SU-DHL-6 (cell line): Measurements from ENCODE around the gene GMDS.

ENCODE experiments used
- H2AFZ ChIP-seq: fragments of 200-600 bp; sonication (generic); 2 replicates; pipeline ENCODE4 v1.6.1; 2014; ENCODE audit warnings: low read depth, mild to moderate bottlenecking, moderate library complexity, mixed read lengths, antibody characterized with exemption, low read length; ENCODE audit not compliant: severe bottlenecking
- H3F3A ChIP-seq: fragments of 200-600 bp; shearing (Covaris generic); 2 replicates; pipeline ENCODE4 v1.6.0; 2016; ENCODE audit warnings: antibody characterized with exemption, mild to moderate bottlenecking; ENCODE audit not compliant: insufficient read depth
- H3K27ac ChIP-seq: fragments of 200-600 bp; sonication (generic); 2 replicates; pipeline ENCODE4 v1.5.1; 2016; ENCODE audit warnings: low read depth, mild to moderate bottlenecking, low read length, moderate library complexity, mixed read lengths
- H3K27me3 ChIP-seq: fragments of 200-600 bp; sonication (generic), shearing (Covaris generic); 2 replicates; pipeline ENCODE4 v1.6.0; 2014; ENCODE audit warnings: mild to moderate bottlenecking, low read length
- H3K36me3 ChIP-seq: fragments of 200-600 bp; sonication (generic); 2 replicates; pipeline ENCODE4 v1.6.1; 2014; ENCODE audit warnings: mild to moderate bottlenecking, low read length, mixed read lengths
- H3K4me2 ChIP-seq: fragments of 300-600, 200-600 bp; shearing (Covaris generic), sonication (generic); 2 replicates; pipeline ENCODE4 v1.6.0; 2014; ENCODE audit warnings: low read length, low read depth, mild to moderate bottlenecking; ENCODE audit not compliant: poor library complexity, severe bottlenecking
- H3K4me3 ChIP-seq: fragments of 200-600 bp; sonication (generic); 2 replicates; pipeline ENCODE4 v1.5.1; 2014; ENCODE audit warnings: antibody characterized with exemption, low read length, mild to moderate bottlenecking, mixed read lengths; ENCODE audit not compliant: insufficient read depth, poor library complexity, severe bottlenecking
- H3K79me2 ChIP-seq: fragments of 200-600 bp; sonication (generic); 2 replicates; pipeline ENCODE4 v1.6.1; 2014; ENCODE audit warnings: mild to moderate bottlenecking, low read length, moderate library complexity; ENCODE audit not compliant: insufficient read depth
- H3K9ac ChIP-seq: fragments of 200-600 bp; sonication (generic); 2 replicates; pipeline ENCODE4 v1.7.0; 2014; ENCODE audit warnings: mild to moderate bottlenecking, low read length
- H3K9me2 ChIP-seq: fragments of 200-600 bp; sonication (generic); replicated peaks from 2 replicates; pipeline ENCODE4 v1.6.1; 2014; ENCODE audit warnings: low read length; ENCODE audit not compliant: insufficient read depth
- H3K9me3 ChIP-seq: fragments of 200-600 bp; sonication (generic); 2 replicates; pipeline ENCODE4 v1.6.1; 2014; ENCODE audit warnings: low read length, mixed read lengths; ENCODE audit not compliant: insufficient read depth
- H4K20me1 ChIP-seq: fragments of 200-600 bp; sonication (generic); 2 replicates; pipeline ENCODE4 v1.6.1; 2014; ENCODE audit warnings: low read depth, mild to moderate bottlenecking, antibody characterized with exemption, low read length, moderate library complexity, mixed read lengths
- CTCF ChIP-seq: fragments of 200-600 bp; sonication (generic); IDR thresholded peaks from one replicate; pipeline ENCODE4 v1.5.1; 2017; ENCODE audit warnings: antibody characterized with exemption, mild to moderate bottlenecking, low read length, moderate library complexity; ENCODE audit not compliant: insufficient read depth, poor library complexity, severe bottlenecking
- EZH2phosphoT487 ChIP-seq: fragments of 200-600 bp; sonication (generic), shearing (Covaris generic); conservative IDR thresholded peaks from 2 replicates; pipeline ENCODE4 v1.6.1; 2018; ENCODE audit warnings: mild to moderate bottlenecking, antibody characterized with exemption, low read length, moderate library complexity, mixed read lengths

GMDS gene

DNA sequence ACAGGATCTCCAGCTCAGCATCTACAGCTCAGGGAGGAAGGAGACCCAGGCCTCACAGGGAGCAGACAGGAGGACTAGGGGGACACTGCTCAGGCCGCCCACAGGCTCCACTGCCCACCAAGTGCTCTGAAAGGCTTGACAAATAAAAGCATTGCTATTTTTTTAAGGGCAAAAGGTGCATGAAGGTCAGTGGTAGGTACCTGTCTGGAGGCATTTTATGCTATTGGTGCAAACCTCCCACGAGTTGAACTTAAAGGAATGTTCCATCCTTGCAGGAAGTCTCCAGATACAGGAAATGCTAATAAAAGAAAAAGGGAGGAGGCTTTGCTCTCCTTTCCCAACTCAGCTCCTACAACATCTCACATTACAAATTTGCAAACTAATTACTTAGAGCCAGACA, 407.6 kb downstream of the GMDS start:
- TF ChIP-seq CTCF (no peak), EZH2phosphoT487 (no peak)
- Histone ChIP-seq H3K27me3 (no peaks in the 10 kb centered on the region), H2AFZ (no peak overlapping the region), H3K4me3 (no peak overlapping the region), H3K27ac (no peak overlapping the region), H3F3A (no peaks in the 10 kb centered on the region), H3K9ac (no peak overlapping the region), H3K9me3 (no peaks in the 10 kb centered on the region), H3K36me3 (no peaks in the 10 kb centered on the region), H3K4me2 (no peak overlapping the region), H3K9me2 (no peaks in the 10 kb centered on the region), H4K20me1 (no peaks in the 10 kb centered on the region), H3K79me2 (no peaks in the 10 kb centered on the region)

DNA sequence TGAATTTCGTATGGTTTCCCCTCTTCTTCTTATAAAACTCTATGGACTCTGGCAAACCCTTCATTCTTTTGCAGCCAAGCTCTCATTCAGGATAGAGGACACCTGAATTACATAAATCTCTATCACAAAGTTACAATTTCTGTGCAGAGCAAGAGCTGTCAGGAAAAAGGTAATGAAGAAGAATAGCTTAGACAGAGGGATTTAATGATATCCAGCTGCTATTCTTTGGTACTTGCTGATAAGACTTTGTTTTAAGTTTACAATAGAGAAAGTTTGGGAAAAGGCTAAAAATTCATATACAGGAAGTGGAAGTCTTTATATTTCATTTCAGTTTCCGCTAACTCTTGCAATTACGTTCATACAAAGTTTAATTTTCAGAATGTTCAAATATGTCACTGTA, 408.7 kb downstream of the GMDS start:
- H3K79me2 ChIP-seq, result no peaks in the 10 kb centered on the region
- H3F3A ChIP-seq, result no peaks in the 10 kb centered on the region
- no peaks in the 10 kb centered on the region for H3K9me3 ChIP-seq
- no peaks in the 10 kb centered on the region for H3K9me2 ChIP-seq
- TF ChIP-seq CTCF, result no peak
- TF ChIP-seq EZH2phosphoT487, result no peak
- H3K27me3 ChIP-seq, result no peaks in the 10 kb centered on the region
- no peak overlapping the region for H3K4me2 ChIP-seq
- H3K4me3 ChIP-seq, result no peak overlapping the region
- no peak overlapping the region for H3K9ac ChIP-seq
- H3K27ac ChIP-seq, result no peak overlapping the region
- H2AFZ ChIP-seq, result no peak overlapping the region
- no peaks in the 10 kb centered on the region for H4K20me1 ChIP-seq
- no peaks in the 10 kb centered on the region for H3K36me3 ChIP-seq

GRCh38 chr6:1834646-1835516, 410.5 kb downstream of the GMDS start:
- TF ChIP-seq CTCF, result no peak
- TF ChIP-seq EZH2phosphoT487, result no peak
- no peak overlapping the region for H3K4me2 ChIP-seq
- no peak overlapping the region for H2AFZ ChIP-seq
- H4K20me1 ChIP-seq, result no peaks in the 10 kb centered on the region
- H3K27ac ChIP-seq, result no peak overlapping the region
- no peaks in the 10 kb centered on the region for H3F3A ChIP-seq
- H3K4me3 ChIP-seq, result no peak overlapping the region
- H3K9me3 ChIP-seq, result no peaks in the 10 kb centered on the region
- no peak overlapping the region for H3K9ac ChIP-seq
- H3K36me3 ChIP-seq, result no peaks in the 10 kb centered on the region
- H3K27me3 ChIP-seq, result no peaks in the 10 kb centered on the region
- no peaks in the 10 kb centered on the region for H3K79me2 ChIP-seq
- H3K9me2 ChIP-seq, result no peaks in the 10 kb centered on the region
